Eye (tissue), 1 donor: Measurements from ENCODE around the gene SDC4.

Experiments
- DNase-seq: peaks from one replicate; pipeline ENCODE4 v3.0.0-alpha.2; 2015

The SDC4 gene

DNA sequence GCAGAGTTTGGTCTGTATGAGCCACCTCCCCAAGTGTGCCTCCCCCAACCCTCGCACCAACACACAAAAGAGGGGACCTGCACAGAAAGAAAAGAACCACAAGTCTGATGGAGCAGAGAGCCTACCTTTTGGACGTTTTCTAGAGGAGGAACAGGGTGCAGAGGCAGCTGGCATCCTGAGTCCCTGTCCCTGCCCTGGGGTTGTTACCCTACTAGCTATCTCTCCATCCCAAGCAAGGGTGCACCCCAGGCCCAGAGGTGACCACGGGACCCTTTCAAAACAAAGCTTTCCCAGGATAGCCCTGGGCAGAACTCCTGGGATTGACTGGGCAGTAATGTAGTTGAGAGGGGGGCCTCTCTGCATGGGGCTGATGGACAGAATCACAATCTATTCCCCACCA is 30.4 kb downstream of the SDC4 start:
- no peak for DNase-seq

DNA sequence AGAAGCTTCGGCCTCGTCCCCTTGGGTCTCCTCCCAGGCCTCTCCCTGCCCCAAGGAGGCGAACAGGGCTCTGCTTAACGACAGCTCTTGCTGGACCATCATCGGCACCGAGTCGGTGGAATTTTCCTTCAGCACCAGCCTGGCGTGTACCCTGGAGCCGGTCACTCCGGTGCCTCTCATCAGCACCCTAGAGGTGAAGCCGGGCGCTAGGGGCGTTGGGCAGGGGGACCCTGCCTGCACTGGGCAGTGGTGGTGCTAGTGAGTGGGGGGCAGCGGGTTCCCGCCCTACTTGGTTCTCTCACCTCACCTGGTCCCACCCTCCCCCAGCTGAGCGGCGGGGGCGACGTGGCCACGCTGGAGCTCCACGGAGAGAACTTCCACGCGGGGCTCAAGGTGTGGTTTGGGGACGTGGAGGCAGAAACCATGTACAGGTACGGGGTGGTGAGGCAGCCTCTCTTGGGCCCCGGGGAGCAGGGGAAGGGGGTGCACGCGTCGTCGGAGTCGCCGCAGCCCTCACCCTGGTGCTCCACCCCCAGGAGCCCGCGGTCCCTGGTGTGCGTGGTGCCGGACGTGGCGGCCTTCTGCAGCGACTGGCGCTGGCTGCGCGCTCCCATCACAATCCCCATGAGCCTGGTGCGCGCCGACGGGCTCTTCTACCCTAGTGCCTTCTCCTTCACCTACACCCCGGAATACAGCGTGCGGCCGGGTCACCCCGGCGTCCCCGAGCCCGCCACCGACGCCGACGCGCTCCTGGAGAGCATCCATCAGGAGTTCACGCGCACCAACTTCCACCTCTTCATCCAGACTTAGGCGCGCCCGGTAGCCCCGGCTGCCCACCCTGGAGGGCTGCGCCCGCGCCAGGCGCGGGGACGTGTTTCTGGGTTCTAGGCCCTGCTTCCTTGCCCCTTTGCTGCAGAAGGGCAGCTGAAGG is 31.8 kb downstream of the SDC4 start:
- DNase-seq: no peak

DNA sequence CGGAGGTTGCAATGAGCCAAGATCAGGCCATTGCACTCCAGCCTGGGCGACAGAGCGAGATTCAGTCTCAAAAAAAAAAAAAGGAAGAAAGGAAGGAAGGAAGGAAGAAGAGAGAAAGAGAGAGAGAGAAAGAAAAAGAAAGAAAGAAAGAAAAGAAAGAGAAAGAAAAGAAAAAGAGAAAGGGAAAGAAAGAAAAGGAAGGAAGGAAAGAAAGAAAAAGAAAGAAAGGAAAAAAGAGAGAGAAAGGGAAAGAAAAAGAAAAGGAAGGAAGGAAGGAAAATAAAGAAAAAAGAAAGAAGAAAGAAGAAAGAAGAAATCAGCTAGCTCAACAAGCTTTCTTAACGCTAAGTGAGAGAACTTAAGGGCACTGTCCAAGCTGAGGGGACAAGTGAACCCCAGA is 32.6 kb downstream of the SDC4 start:
- DNase-seq: no peak

DNA sequence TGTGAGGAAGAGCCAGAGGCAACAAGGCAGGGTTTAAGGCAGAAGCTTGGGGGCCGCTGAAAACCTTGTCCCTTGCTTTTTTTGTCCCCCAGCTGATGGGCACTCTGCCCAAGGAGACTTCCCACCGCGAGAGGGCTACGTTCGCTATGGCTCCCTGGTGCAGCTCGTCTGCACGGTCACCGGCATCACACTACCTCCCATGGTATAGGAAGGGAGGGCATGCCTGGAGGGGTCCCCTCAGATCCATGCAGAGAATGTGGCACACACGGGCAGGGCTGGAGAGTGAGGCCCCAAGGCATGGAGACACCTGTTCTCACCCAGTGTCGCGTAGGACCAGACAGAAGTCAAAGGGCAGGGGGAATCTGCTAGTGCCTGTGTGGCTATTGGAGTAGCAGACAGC is 34.3 kb downstream of the SDC4 start:
- no peak for DNase-seq

DNA sequence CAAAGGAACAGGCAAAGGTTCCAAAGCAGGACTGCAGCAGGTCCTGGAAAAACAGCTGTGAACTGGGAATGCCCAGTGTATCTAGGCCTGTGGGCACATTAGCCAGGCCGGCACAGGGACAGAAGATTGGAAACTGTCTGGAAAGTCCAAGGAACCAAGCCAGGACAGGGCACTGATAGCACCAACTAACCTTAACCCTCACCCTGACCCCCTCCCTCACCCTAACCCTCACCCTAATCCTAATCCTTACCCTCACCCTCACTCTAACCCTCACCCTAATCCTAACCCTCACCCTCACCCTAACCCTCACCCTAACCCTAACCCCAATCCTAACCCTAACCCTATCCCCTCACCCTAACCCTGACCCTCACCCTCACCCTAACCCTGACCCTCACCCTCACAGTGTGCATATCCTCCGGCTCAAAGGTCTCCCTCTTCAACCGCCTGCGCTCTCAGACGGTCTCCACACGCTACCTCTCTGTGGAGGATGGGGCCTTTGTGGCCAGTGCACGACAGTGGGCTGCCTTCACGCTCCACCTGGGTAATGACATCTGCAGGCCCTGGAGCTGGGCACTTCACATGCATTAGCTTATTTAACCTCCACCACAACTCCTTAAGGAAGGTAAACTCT is 35.0 kb downstream of the SDC4 start:
- no peak for DNase-seq

DNA sequence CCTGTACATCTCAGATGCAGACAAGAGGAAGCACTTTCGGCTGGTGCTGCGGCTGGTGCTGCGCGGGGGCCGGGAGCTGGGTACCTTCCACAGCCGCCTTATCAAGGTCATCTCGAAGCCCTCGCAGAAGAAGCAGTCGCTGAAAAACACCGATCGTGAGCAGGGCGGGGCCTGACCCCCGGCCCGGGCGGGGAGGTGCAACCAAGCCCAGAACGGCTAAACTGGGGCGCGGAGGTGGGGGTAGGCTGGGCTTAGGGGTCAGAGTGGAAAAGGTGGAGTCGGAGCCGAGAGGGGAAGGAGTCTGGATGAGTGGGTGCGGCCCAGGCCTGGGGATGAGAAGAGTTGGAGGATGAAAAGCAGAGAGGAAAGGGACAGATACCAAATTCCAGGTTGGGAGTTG is 36.0 kb downstream of the SDC4 start:
- no peak for DNase-seq

DNA sequence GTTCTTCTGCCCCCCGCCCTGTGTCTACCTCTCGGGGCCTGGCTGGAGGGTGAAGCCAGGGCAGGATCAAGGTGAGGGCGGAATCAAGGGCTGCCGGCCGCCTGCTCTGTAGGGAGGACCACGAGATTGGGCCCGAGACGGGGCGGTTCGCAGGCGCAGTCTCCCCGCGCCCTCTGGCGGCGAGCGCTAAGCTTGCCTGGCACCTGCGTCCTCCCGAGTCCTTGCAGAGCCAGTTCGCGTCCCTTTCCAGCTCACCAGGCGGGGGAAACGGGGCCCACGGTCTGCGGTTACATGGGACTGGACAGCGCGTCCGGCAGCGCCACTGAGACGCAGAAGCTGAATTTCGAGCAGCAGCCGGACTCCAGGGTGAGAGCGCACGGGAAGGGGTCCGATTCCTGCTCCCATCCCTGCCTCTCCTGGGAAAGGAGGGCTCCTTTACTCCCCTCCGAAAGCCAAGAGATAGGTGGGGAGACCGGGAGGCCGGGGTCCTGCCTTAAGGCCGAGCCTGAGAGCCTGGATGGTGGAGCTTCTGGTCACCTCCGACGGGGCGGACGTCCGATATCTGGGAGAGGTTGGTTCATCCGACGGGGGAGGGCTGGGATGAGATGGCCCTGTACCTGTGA is 36.5 kb downstream of the SDC4 start:
- DNase-seq: peak; percentile 78

DNA sequence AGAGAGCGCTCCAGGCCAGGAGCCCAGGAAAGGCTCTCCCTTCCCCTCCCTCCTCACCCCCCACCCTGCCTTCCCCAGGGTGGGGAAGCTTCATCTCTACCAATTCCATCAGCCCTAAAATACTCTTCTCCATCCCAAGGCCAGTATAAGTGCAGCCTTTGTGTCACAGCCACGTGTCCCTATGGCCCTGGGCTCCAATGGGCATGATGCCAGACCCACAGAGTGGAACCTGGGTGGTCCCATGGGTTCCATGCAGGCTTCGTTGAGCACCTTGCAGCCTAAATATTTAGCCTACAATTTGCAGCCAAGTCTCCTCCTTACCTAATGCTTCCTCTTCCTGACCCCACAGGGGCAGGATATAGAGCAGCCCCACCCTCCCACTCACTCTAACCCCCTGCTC is 39.1 kb downstream of the SDC4 start:
- no peak for DNase-seq

DNA sequence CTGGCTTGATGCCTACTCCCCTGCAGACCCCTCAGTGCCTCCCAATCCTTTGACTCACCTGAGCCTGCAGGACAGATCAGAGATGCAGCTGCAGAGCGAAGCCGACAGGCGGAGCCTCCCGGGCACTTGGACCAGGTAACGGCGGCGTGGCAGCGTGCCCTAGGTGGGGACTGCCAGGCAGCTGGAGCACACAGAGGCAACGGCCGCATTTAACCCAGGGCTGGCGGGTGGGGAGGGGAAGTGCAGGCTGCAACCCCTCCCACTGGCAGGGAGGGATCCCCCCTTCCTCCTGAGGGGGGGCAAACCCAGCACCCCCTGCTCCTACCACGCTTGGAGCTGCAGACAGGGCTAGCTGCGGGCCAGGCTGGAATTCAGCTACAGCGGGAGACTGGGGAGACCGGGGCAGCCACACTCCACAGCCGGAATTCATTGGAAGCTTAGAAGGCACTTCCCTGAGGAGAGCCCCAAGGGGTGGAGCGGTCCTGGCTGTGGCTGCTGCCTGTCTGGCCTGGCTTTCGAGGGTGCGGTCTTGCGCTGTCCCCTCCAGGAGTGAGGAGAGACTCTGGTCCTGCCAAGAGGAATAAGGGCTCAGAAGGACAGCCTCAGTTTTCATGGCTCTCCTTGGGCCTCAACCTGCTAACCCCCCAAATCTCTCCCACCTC is 40.0 kb downstream of the SDC4 start, which contains the start of gene MATN4:
Gene MATN4, minus strand, starts transcription at position 183 of the 662 bp plus-strand sequence. CDS start 2,717 bp downstream, outside the sequence.
- DNase-seq: no peak

DNA sequence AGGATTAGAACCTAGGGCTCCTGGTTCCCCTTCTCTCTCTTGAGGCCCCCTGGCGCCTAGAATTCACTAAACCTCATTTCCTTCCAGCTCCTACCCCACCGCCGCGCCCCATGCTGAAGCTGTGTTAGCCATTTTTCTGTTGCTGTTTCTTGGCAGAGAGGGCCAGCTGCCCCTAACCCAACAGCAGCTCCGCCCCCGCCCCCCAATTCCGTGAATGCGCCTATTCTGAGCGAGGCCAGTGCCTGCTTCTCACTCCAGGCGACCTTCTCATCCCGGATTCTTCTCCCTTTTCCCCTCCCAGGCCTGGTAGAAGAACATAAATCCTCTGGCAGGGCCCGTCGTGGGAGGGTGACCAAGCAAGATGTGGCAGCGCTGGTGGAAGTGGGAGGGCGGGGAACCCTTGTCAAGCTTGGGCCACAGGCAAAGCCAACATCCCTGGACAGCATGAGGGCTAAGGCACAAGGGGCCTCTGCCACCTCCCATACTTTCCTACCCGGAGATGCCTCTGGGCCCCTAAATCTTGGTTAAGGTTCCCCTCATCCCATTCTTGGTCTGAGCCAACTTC is 41.1 kb downstream of the SDC4 start:
- no peak for DNase-seq

DNA sequence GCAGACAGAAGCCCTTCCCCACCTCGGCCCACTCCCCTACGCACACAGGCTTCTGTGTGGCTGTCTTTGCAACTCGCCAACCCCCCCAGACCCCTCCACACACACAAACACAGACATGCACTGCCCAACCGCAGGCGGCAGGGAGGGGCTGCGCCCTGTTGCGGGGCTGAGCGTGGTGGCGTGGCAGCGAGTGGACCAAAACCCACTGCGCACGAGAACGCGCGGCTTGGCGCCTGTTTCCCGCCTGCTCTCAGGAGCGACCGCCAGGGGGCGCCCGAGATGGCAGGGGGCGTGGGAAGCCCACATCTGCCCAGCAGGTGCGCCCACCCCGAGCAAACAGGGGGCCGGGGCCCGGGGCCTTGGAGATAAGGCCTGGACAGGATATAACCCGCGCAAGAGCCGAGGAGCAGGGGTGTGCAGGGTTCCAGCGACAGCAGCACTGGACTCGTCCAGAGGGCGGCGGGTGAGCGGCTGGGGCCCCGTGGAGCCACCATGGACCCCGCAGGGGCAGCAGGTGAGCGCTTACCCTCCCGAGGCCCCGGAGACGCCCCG is 41.7 kb downstream of the SDC4 start, which contains the start of gene RBPJL:
Gene RBPJL, plus strand, starts transcription at position 410 of the 552 bp plus-strand sequence. Its CDS starts 83 bp downstream, at position 493.
- DNase-seq: peak; percentile 38

DNA sequence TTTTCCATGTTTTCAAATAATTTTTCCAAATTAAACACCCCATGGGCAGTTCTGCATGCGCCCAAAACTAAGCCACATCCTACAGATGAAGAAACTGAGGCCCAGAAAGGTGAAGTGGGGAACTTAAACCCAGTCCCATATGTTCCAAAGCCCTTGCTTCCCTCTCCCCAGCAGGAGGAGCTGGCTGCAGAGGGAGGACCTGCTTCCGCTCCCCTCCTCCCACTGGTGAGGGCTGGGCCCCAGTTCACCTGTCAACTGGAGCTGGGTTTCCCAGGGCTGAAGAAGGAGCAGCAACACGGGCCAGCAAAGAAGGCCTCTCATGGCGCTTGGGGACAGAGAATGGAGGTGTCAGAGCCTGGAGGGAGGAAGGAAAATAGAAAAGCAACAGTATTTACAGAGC is 43.0 kb downstream of the SDC4 start:
- DNase-seq: no peak

DNA sequence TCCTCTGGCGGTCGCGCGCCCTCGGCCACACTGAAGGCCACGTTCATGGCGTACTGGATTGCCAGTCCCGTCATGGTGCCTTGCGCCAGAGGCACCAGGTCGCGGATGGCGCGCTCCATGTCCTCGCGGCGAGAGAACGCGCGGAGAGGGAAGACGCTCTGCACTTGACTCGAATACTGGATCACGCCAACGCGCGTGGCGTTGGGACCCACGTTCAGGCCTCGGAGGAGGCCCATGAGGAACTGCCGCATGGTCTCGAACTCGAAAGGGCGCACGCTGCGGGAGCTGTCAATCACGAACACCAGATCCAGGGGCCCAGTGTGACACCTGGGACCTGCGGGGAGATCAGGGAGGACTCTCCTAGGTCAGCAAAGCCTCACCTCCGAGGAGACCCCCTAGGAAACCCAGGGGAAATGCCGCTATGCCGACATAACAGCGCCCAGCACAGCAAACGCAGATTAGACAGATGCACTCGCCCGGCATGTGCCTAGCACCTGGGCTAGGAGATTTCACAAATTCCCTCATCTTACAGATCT is 43.7 kb downstream of the SDC4 start:
- no peak for DNase-seq

DNA sequence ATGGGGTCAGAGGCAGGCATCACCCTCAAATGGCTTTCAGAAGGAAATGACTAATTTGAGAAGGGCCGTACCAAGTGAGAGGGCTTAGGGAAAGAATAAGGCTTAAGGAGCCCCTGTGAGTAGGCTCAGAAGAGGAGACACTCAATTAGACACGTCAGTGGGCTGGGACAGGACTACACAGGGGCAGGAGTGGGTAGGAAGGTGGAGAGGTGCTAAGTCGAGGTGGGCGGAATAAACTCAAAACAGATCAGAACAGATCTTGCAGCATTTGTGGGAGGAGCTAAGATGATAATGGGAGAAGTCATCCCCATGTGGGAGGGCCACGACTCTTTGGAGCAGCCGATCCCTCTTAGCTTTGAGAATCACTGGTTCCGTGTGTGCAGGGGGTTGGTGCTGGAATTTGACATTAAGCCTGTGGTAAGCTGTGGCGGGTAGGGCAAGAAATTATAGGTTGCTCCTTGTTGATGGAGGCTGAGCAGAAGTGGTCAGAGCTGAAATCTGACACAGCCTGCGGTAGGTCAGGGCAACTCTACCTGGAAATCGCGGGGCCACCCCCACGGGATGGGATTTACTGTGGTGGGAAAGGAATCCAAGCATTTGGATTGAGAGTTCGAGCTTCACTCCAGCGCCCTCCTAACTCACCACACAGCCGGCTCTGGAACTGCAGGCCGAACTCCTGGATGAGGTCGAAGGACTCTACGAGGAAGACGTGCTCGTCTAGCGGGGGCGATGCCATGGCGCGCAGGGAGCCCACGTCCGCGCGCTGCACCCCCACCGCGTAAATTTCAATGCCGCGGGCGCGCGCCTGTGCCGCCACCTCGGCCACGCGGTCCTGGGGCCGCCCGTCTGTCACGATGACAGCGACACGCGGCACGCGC is 44.4 kb downstream of the SDC4 start:
- no peak for DNase-seq

DNA sequence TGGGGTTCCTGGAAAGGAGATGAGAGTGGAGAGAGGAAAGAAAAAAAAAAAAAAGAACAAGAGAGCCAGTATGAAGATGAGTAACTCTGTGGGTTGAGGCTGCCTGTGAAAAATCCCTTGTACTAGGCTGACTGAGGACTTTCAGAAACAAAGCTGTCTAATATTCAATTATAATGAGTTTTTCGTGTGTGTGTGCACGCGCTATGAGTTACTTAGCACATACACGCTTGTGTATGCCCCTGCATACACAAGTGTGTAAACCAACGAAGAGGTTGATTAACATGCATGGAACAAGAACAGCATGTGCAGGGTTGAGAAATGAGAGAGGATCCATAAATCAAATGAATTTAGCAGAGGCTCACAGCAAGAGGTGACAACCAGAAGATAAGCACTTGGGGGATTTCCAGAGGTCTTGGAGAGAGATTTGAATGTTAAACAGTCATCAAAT is 46.4 kb downstream of the SDC4 start:
- DNase-seq: no peak

DNA sequence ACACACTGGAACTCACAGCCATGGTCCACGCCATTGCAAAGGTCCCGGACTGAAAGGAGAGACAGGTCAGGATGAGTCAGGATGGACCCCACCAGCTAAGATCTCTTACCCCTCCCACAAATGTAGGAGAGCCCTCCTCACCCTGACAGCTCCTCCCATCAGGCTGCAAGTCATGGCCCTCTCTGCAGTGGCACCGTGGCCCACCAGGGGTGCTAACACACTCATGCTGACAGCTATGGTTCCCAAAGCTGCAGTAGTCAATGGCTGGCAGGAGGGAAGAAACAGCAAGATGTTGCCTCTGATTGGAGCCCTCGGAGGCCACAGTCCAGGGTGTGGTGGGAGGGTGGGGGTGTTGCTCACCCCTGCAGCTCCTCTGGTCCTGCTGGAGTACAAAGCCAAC is 47.3 kb downstream of the SDC4 start:
- peak; percentile 42 for DNase-seq

DNA sequence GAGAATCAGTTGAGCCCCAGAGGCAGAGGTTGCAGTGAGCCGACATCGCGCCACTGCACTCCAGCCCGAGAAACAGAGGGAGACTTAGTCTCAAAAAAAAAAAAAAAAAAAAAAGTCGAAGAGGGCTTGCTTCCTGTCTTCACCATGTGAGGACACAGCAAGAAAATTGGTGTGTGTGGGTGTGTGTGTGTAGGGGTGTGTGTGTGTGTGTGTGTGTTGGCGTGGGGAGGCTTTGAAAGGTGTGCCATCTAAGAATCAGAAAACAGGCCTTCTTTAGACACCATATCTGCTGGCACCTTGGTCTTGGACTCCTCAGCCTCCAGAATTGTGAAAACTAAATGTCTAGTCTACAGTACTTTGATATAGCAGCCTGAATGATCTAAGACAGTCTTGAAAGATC is 48.4 kb downstream of the SDC4 start:
- no peak for DNase-seq

DNA sequence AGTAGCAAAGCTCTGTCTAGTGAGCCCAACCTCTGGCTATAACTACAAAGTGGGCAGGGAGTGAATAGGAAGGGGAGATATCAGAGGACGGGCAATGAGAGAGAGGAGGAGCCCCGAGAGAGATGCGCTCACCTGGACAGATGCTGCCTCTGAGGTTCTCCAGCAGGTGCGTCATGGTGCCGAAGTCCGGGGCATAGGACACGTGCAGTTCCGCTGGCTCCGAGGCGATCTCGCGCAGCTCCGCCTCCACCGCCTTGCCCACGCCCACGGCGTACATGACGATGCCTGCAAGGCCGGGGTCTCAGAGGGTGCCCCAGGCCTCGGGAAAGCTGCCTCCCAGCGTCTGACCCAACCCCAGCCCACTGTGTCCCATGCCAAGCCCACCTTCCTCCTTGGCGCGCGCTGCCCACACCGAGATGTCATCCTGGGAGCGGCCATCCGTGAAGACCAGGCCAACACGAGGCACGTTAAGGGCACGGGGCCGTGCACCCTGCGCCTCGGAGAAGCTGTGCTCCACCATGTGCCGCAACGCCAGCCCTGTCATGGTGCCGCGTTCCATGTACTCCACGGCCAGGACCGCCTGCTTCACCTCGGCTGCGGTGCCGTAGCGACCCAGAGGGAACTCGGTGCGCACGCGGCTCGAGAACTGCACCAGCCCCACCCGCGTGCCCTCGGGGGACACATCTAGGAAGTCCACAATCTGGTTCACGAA is 50.3 kb downstream of the SDC4 start:
- DNase-seq: no peak

DNA sequence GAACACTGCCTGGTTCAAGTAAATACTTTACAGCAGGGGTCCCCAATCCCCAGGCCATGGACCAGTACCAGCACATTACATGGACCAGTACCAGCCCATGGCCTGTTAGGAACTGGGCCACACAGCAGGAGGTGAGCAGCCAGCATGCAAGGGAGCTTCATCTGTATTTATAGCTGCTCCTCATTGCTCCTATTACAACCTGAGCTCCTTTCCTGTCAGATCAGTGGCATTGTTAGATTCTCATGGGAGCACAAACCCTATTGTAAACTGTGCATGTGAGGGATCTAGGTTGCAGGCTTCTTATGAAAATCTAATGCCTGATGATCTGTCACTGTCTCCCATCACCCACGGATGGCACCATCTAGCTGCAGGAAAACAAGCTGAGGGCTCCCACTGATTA is 53.6 kb downstream of the SDC4 start:
- DNase-seq: no peak

DNA sequence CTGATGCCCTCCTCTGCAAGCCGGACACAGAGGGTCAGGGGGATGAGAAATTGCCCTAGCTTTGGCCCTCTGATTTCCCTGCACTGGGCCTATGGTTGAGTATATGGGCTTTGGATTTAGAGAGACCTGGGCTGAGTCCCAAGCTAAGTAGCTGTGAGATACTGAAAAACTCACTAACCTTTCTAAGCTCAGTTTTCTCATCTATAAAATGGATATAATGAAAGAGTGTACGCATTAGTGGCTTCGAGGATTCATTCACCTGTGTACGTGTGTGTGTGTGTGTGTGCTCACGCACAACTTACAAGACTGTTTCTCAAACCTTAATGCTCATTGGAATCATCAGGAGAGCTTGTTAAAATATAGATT is 54.2 kb downstream of the SDC4 start:
- no peak for DNase-seq
